Right cardiac atrium (tissue), 5 donors: Measurements from ENCODE around the gene DIPK1C. TPM values are rescaled to one million over a fixed set of nuclear protein-coding genes. Genes with fewer than 3 reads are reported as not detected.

ENCODE experiments used
- ATAC-seq, 2 donors: fragments of 200-7000 bp; cut with Tn5 transposase; one replicate each; pipeline versions ENCODE4 v1.8.0 to v1.9.1; 2020; ENCODE audit warnings: moderate library complexity in 2 of 2, mild to moderate bottlenecking in 1 of 2
- DNase-seq, 3 donors: peaks; one replicate each; pipeline ENCODE4 v3.0.0-alpha.2; 2020
- H3K27ac ChIP-seq: one replicate; pipeline ENCODE4 v1.5.1; 2013; ENCODE audit warnings: mild to moderate bottlenecking, low read length, control low read depth, moderate library complexity
- H3K27me3 ChIP-seq: one replicate; pipeline ENCODE4 v1.6.1; 2013; ENCODE audit not compliant: control insufficient read depth, insufficient read depth
- H3K4me1 ChIP-seq: one replicate; pipeline ENCODE4 v1.6.1; 2013; ENCODE audit warnings: low read length; ENCODE audit not compliant: control insufficient read depth, insufficient read depth
- H3K4me3 ChIP-seq: one replicate; pipeline ENCODE4 v1.5.1; 2013; ENCODE audit warnings: low read length, control low read depth
- H3K9me3 ChIP-seq: one replicate; pipeline ENCODE4 v1.6.1; 2013; ENCODE audit warnings: low read length; ENCODE audit not compliant: control insufficient read depth
- WGBS: extraction: QIAGEN DNeasy Blood & Tissue Kit; methylation state at CpG from one replicate; pipeline ENCODE4 v1.1.7; 2013; 5-methylcytosine and 5-hydroxymethylcytosine counted together
- intact Hi-C, 4 donors: fragments of 100-400 bp; cut with DNase I; formaldehyde crosslinking; loops; one replicate each; pipeline versions ENCODE4 v1.11.0 to v1.14.0; 2022 to 2023
- polyA plus RNA-seq: library from polyadenylated mRNA; stranded (reverse); fragments of 200-250 nt; gene quantifications from one replicate; pipeline ENCODE4 v1.2.3, GENCODE V29; 2013
- total RNA-seq, 4 donors: library from RNA; stranded (reverse); fragmentation: NEBNext Ultra II Directional; extraction: Animal tissue kit (Norgen Biotek cat#: 25700); gene quantifications; one replicate each; pipeline ENCODE4 v1.2.1, GENCODE V29; 2021
- donor health status: healthy with polysubstance abuse.
- donor health status: DM: no; HTN: yes; CAD: no.
- donor health status: DM: no; HTN: no; CAD: no.
- donor health status: DM: no; HTN: yes; CAD: no; lungs with severe emphysema.
- donor health status: DM: yes; HTN: yes; CAD: no.

The DIPK1C gene
- total and polyA plus RNA-seq, 5 donors: 0.83 to 5.7 (median 2.1) TPM; not detected in 1

- H3K4me3 ChIP-seq: no peak overlapping the region
- DNase-seq (no peak), ATAC-seq (no peak)
- peaks cover 3% of the 10 kb centered on the region for H3K4me1 ChIP-seq
- no peak overlapping the region for H3K27ac ChIP-seq
- no peaks in the 10 kb centered on the region for H3K9me3 ChIP-seq
- H3K27me3 ChIP-seq: no peaks in the 10 kb centered on the region
- intact Hi-C loops: no loop called here
- 95% methylated on average over 8 of the region's 8 CpGs for WGBS
These were observed 40.2 kb upstream of the DIPK1C start for GRCh38 chr18:74497324-74497676.

DNA sequence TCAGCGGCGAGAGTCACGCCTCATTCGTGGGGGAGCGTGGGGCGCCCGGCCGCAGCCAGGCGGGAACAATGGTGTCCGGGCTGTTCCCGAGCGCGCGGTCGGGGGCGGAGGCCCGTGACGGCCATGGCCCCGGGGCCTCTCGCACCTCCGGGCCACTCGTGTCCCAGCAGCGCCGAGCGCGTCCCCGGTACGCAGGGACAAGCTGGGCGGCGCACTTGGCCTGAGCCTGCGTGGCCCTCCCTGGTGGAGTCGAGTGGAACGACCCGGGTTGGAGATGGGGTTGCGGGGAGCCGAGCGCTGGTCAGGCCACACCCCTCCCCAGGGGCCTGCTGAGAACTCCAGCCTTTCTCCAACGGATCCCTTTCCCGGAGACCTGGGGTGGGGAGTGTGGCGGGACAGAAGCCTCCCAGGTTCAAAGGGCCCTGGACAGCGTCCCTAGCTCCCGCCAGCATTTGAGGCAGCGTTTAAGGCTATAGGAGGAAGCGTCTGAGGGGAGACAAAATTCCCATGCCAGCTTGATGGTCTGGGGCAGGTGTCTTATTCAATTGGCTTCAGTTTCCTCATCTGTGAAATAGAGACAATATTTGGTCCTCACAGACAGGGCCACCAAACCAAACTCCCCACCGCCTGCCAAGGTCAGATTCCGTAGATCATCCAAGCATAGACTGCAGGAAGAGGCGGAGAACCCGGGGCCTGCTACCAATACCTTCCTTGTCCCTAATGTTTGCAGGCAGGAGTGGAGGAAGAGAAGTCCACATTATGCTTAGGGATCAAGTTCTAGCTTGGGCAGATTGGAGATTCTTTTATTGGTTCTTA is 39.6 kb upstream of the DIPK1C start:
- Histone ChIP-seq H3K27ac (peak overlapping the region; percentile 64), H3K9me3 (no peaks in the 10 kb centered on the region), H3K4me1 (peaks cover 3% of the 10 kb centered on the region), H3K4me3 (peak overlapping the region; percentile 60), H3K27me3 (no peaks in the 10 kb centered on the region)
- ATAC-seq (peak; percentile 72 to 75), DNase-seq (peak; percentile 76 to 88 (median 88))
- intact Hi-C loops: no loop called here
- WGBS: 4% methylated on average over 48 of the region's 48 CpGs

DNA sequence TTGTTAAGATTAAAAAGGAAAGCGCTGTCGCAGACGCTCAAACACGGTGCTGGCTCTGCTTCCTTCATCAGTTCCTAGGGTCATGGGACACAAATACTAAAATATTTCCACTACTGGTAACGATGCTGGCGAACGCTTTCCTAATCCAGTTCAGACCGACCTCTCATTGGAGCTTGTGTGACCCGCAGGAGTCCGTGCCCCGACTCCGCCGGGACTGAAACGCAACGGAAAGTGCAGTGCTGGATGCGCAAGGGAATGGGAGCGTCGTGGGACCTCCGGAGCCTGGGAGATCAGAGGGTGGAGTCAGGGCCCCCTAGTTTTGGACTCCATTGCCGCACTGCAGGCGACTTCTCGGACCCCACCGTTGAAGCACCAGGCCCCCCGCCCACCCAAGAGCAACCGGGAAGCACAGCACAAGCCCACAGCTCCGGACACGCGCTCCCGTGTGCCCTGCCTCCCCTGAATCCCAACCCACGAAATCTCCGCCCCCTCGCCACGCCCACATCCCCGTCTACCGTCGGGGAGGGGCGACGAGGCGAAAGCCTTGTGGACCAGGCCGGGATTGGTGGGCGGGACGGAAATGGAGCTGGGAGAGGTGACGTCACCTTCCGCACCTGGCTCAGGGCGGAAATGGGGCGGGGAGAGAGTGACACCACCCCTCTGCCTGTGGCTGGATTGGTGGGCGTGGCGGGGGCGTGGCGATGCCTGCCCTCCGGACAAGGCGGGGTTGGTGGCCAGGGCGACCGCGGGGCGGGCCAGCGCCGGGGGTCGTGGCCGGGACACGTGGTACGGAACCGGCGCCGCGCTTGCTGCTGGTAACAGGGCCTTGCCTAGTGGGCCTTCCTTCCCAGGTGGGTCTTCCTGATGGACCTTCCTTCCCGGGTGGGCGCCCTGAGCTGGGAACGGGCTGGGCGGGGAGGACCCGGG is 38.7 kb upstream of the DIPK1C start, which contains the start of gene CNDP2:
TSS of gene CNDP2 (plus strand) at position 783 of the 927 bp plus-strand sequence. CDS start 3,611 bp downstream, outside the sequence.
- Histone ChIP-seq H3K9me3 (no peaks in the 10 kb centered on the region), H3K27ac (peak within 1 kb of the TSS; percentile 64), H3K4me1 (peaks cover 3% of the 10 kb centered on the region), H3K4me3 (peak within 1 kb of the TSS; percentile 60), H3K27me3 (no peaks in the 10 kb centered on the region)
- intact Hi-C loops: no loop called here
- DNase-seq: peak; percentile 100
- ATAC-seq: peak; percentile 98 to 99
- under 1% methylated on average over 71 of the region's 71 CpGs for WGBS

- H3K27ac ChIP-seq: no peak overlapping the region
- 73% methylated on average over 1 of the region's 1 CpG for WGBS
- intact Hi-C loops: loop anchor here in 1 of 4 donors (5.0 kb wide), 1 partner anchor 142 kb away; no protein-coding TSS in a partner anchor
- ATAC-seq (no peak), DNase-seq (no peak)
- H3K9me3 ChIP-seq: no peaks in the 10 kb centered on the region
- H3K4me3 ChIP-seq: no peak overlapping the region
- H3K4me1 ChIP-seq: peaks cover 3% of the 10 kb centered on the region
- no peaks in the 10 kb centered on the region for H3K27me3 ChIP-seq
These were observed 37.4 kb upstream of the DIPK1C start for GRCh38 chr18:74494514-74494913.

- no peak overlapping the region for H3K27ac ChIP-seq
- WGBS: 64% methylated on average over 1 of the region's 1 CpG
- ATAC-seq: no peak
- H3K4me3 ChIP-seq: no peak overlapping the region
- peak in 1 of 3 donors; percentile 49 for DNase-seq
- intact Hi-C loops: loop anchor here in 1 of 4 donors (5.0 kb wide), 1 partner anchor 141 kb away; no protein-coding TSS in a partner anchor
- no peaks in the 10 kb centered on the region for H3K9me3 ChIP-seq
- H3K4me1 ChIP-seq: peaks cover 3% of the 10 kb centered on the region
- H3K27me3 ChIP-seq: no peaks in the 10 kb centered on the region
These were observed 36.6 kb upstream of the DIPK1C start for GRCh38 chr18:74493689-74494088.

DNA sequence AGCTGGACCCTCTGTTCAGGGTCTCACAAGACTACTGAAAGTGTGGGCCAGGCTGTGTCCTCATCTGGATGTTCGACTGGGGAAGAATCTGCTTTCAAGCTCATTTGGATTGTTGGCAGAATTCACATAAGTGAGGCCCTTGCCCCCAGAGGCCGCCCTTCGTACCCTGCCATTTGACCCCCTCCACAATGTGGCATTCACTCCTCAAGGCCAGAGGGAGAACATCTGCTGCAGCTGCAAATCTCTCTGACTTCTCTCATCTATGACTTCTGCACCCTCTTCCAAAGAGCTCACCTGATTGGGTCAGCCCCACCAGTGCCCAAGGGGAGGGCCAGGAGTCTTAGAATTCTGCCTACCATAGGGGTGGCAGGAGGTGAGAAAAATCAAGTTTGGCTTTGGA is 35.2 kb upstream of the DIPK1C start:
- Histone ChIP-seq H3K27me3 (no peaks in the 10 kb centered on the region), H3K27ac (no peak overlapping the region), H3K9me3 (no peaks in the 10 kb centered on the region), H3K4me1 (peaks cover 3% of the 10 kb centered on the region), H3K4me3 (no peak overlapping the region)
- 91% methylated on average over 3 of the region's 3 CpGs for whole genome bisulfite sequencing
- ATAC-seq (no peak), DNase-seq (no peak)
- intact Hi-C loops: loop anchor here in 1 of 4 donors (5.0 kb wide), 1 partner anchor 140 kb away; no protein-coding TSS in a partner anchor

DNA sequence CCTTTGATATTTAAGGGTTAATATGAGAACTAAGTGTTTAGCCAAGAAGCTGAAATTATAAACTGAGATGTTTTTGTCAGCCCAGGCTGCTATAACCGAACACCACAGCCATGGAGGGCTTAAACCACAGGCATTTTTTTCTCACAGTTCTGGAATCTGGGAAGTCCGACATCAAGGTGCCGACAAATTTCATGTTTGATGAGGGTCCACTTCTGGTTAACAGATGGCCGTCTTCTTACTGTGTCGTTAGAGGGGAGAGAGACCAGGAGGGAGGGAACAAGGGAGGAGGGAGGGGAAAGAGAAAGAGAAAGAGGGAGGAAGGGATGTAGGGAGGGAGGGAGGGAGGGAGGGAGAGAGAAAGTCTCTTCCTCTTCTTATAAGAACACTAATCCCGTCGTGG is 32.6 kb upstream of the DIPK1C start:
- ATAC-seq: no peak
- no peak for DNase-seq
- H3K9me3 ChIP-seq: no peaks in the 10 kb centered on the region
- H3K4me3 ChIP-seq: no peak overlapping the region
- H3K27ac ChIP-seq: no peak overlapping the region
- H3K4me1 ChIP-seq: no peaks in the 10 kb centered on the region
- intact Hi-C loops: loop anchor here in 1 of 4 donors (5.0 kb wide), 1 partner anchor 137 kb away; no protein-coding TSS in a partner anchor
- WGBS: 29% methylated on average over 7 of the region's 7 CpGs
- H3K27me3 ChIP-seq: no peaks in the 10 kb centered on the region

DNA sequence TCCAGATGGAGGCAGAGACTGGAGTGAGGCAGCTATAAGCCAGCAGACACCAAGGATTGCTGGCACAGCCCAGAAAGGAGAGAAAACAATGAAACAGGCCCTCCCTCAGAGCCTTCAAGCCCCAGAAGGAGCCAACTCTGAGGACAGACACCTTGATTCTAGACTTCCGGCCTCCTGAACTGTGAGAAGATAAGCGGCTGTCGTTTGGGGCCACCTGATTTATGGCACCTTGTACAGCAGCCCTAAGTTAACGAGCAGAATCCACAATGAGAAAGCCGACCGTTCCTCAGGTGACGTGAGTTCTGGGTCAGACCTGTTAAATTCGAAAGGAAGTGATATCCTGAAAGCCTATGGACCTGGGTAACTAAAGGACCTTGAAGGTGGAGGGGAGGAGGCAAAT is 31.8 kb upstream of the DIPK1C start:
- Histone ChIP-seq H3K27ac (no peak overlapping the region), H3K4me3 (no peak overlapping the region), H3K9me3 (no peaks in the 10 kb centered on the region), H3K4me1 (no peaks in the 10 kb centered on the region), H3K27me3 (no peaks in the 10 kb centered on the region)
- ATAC-seq (no peak), DNase-seq (no peak)
- intact Hi-C loops: no loop called here
- WGBS: 89% methylated on average over 8 of the region's 8 CpGs

DNA sequence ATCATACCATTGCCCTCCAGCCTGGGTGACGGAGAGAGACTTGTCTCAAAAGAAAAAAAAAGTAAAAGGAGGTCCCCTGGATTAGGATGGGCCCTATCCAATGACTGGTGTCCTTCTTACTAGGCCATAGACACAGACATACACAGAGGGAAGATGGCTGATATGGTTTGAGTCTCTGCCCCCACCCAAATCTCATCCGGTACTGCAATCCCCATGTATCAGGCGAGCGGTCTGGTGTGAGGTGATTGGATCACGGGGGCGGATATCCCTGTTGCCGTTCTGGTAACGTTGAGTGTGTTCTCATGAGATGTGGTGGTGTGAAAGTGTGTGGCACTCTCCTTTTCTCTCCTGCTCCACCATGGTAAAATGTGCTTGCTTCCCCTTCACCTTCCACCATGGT is 31.2 kb upstream of the DIPK1C start:
- intact Hi-C loops: no loop called here
- Histone ChIP-seq H3K27me3 (no peaks in the 10 kb centered on the region), H3K4me1 (no peaks in the 10 kb centered on the region), H3K4me3 (no peak overlapping the region), H3K9me3 (no peaks in the 10 kb centered on the region), H3K27ac (no peak overlapping the region)
- no peak for DNase-seq
- WGBS: 93% methylated on average over 8 of the region's 8 CpGs
- no peak for ATAC-seq

GRCh38 chr18:74486119-74486849 is 29.2 kb upstream of the DIPK1C start:
- no peak overlapping the region for H3K4me3 ChIP-seq
- no peak overlapping the region for H3K27ac ChIP-seq
- no peaks in the 10 kb centered on the region for H3K27me3 ChIP-seq
- intact Hi-C loops: no loop called here
- H3K4me1 ChIP-seq: no peaks in the 10 kb centered on the region
- DNase-seq (peak in 1 of 3 donors; percentile 31), ATAC-seq (peak in 1 of 2 donors; percentile 35)
- no peaks in the 10 kb centered on the region for H3K9me3 ChIP-seq
- 77% methylated on average over 15 of the region's 15 CpGs for WGBS
